CD4-positive, alpha-beta T cell (primary cell): ENCODE measurements around the gene SND1. TPM values are rescaled to one million over a fixed set of nuclear protein-coding genes. Genes with fewer than 3 reads are reported as not detected.

Experiments
- ATAC-seq: fragments of 200-7000 bp; cut with Tn5 transposase; one replicate; pipeline ENCODE4 v1.10.0; 2022; ENCODE audit warnings: mild to moderate bottlenecking; ENCODE audit not compliant: poor library complexity
- CTCF ChIA-PET: fragments of 350-600 bp; sonication (Branson Sonifier 250); formaldehyde crosslinking; loops from one replicate; lab custom pipeline; 2021; ENCODE audit warnings: antibody characterized with exemption, inconsistent platforms; lab: Charles Lee
- POLR2A ChIA-PET: fragments of 350-600 bp; sonication (Branson Sonifier 250); formaldehyde crosslinking; loops from one replicate; lab custom pipeline; 2021; ENCODE audit warnings: antibody characterized with exemption, inconsistent platforms; lab: Charles Lee
- DNase-seq, 14 experiments: peaks; one replicate each; pipeline ENCODE4 v3.0.0-alpha.2; 2013 to 2020; ENCODE audit warnings: mixed read lengths in 2 of 14
- H3K27ac ChIP-seq, 2 donors: one replicate each; pipeline versions ENCODE4 v1.5.1 to v1.7.0; 2013; ENCODE audit warnings: low read length in 2 of 2, low read depth in 1 of 2, mild to moderate bottlenecking in 1 of 2
- H3K27me3 ChIP-seq, 2 experiments: 1 replicate in 1 of 2; 2 replicates in 1 of 2; pipeline versions ENCODE4 v1.6.1 to v1.7.0; 2013; ENCODE audit warnings: low read length in 2 of 2, control low read depth in 1 of 2, mild to moderate bottlenecking in 1 of 2, moderate library complexity in 1 of 2; ENCODE audit not compliant: insufficient read depth in 2 of 2, control insufficient read depth in 1 of 2
- H3K36me3 ChIP-seq: one replicate; pipeline ENCODE4 v1.6.1; 2013; ENCODE audit warnings: low read length, control low read depth; ENCODE audit not compliant: insufficient read depth
- H3K4me1 ChIP-seq: one replicate; pipeline ENCODE4 v1.6.1; 2013; ENCODE audit warnings: low read length, control low read depth; ENCODE audit not compliant: insufficient read depth
- H3K4me3 ChIP-seq: one replicate; pipeline ENCODE4 v1.5.1; 2013; ENCODE audit warnings: mild to moderate bottlenecking, low read length, moderate library complexity
- H3K9me3 ChIP-seq, 2 experiments: 1 replicate in 1 of 2; 2 replicates in 1 of 2; pipeline versions ENCODE4 v1.6.1 to v1.7.0; 2013; ENCODE audit warnings: low read length in 2 of 2, mild to moderate bottlenecking in 2 of 2, control low read depth in 1 of 2, moderate library complexity in 1 of 2; ENCODE audit not compliant: control insufficient read depth in 1 of 2, insufficient read depth in 1 of 2
- H3K27ac Mint-ChIP-seq: one replicate; pipeline ENCODE4 v1.8.0; 2020; ENCODE audit warnings: mixed read lengths
- H3K27me3 Mint-ChIP-seq: one replicate; pipeline ENCODE4 v1.8.0; 2021; ENCODE audit warnings: mixed read lengths
- H3K36me3 Mint-ChIP-seq: one replicate; pipeline ENCODE4 v1.8.0; 2021; ENCODE audit warnings: low read depth, mixed read lengths
- H3K4me1 Mint-ChIP-seq: one replicate; pipeline ENCODE4 v1.8.0; 2021; ENCODE audit warnings: low read depth, mixed read lengths
- H3K4me3 Mint-ChIP-seq: one replicate; pipeline ENCODE4 v1.8.0; 2020; ENCODE audit warnings: mild to moderate bottlenecking, mixed read lengths
- H3K9me3 Mint-ChIP-seq: one replicate; pipeline ENCODE4 v1.8.0; 2020; ENCODE audit warnings: mixed read lengths
- CTCF ChIP-seq: fragments of 200-600 bp; IDR thresholded peaks from one replicate; pipeline ENCODE4 v1.8.0; 2022; ENCODE audit warnings: antibody characterized with exemption, mild to moderate bottlenecking
- intact Hi-C, 2 experiments: fragments of 100-400 bp; cut with DNase I in 1 of 2; cut with micrococcal nuclease in 1 of 2; formaldehyde crosslinking; loops; one replicate each; pipeline versions ENCODE4 v1.15.1 to v1.9.0; 2023 to 2025; cut with DNase I, micrococcal nuclease
- microRNA-seq: library from miRNA; unstranded; fragments of <30 nt; microRNA quantifications from one replicate; pipeline ENCODE4 v1.2.0, GENCODE V29; 2021; ENCODE audit warnings: borderline microRNAs expressed, borderline replicate concordance
- total RNA-seq, 174 experiments: library from RNA in 2 of 174; stranded (reverse) in 2 of 174; gene quantifications; one replicate each; pipeline ENCODE4 v1.2.3 and lab custom pipeline; 2021 to 2026

The SND1 gene
- total RNA-seq, 2 experiments from 2014 or later, result 104 to 113 TPM

- ChIA-PET CTCF (interaction anchor here (0.6 kb wide), 1 partner anchor 115 kb away, joined by 3 read pairs; no protein-coding TSS in a partner anchor), POLR2A (no interaction called here)
- peaks cover 18% of the 10 kb centered on the region for H3K4me1 Mint-ChIP-seq
- Histone ChIP-seq H3K4me3 (no peak overlapping the region), H3K27me3 (peaks cover 14 to 18% of the 10 kb centered on the region in 2 experiments), H3K27ac (no peak overlapping the region), H3K36me3 (no peaks in the 10 kb centered on the region), H3K9me3 (peaks cover 0 to 5% of the 10 kb centered on the region in 2 experiments), H3K4me1 (peaks cover 22% of the 10 kb centered on the region)
- DNase-seq, result peak in 2 of 14 experiments; percentile 38 to 63
- intact Hi-C loops, result loop anchor here (2.0 to 10.0 kb wide), 3 partner anchors 72 to 432 kb away; no protein-coding TSS in a partner anchor
- H3K36me3 Mint-ChIP-seq, result no peaks in the 10 kb centered on the region
- no peak overlapping the region for H3K27ac Mint-ChIP-seq
- no peaks in the 10 kb centered on the region for H3K9me3 Mint-ChIP-seq
- no peak for TF ChIP-seq CTCF
- H3K27me3 Mint-ChIP-seq, result peaks cover 32% of the 10 kb centered on the region
- peak overlapping the region; percentile 62 for H3K4me3 Mint-ChIP-seq
- no peak for ATAC-seq
Observed at GRCh38 chr7:128137181-128137580, 485.2 kb downstream of the SND1 start.

- Histone ChIP-seq H3K9me3 (peaks cover 0 to 11% of the 10 kb centered on the region in 2 experiments), H3K4me1 (peaks cover 21% of the 10 kb centered on the region), H3K27ac (no peak overlapping the region), H3K36me3 (no peaks in the 10 kb centered on the region), H3K4me3 (no peak overlapping the region), H3K27me3 (peaks cover 10 to 13% of the 10 kb centered on the region in 2 experiments)
- ChIA-PET POLR2A (no interaction called here), CTCF (no interaction called here)
- Mint-ChIP-seq H3K27me3 (peaks cover 17% of the 10 kb centered on the region), H3K4me1 (peaks cover 16% of the 10 kb centered on the region), H3K36me3 (no peaks in the 10 kb centered on the region), H3K27ac (no peak overlapping the region), H3K9me3 (peaks cover 4% of the 10 kb centered on the region), H3K4me3 (no peak overlapping the region)
- DNase-seq (no peak), ATAC-seq (no peak)
- TF ChIP-seq CTCF, result no peak
- intact Hi-C loops, result loop anchor here (5.0 to 10.0 kb wide), 2 partner anchors 432 to 435 kb away; no protein-coding TSS in a partner anchor
Observed at GRCh38 chr7:128139406-128139805, 487.4 kb downstream of the SND1 start.

GRCh38 chr7:128141683-128142195 lies 489.7 kb downstream of the SND1 start:
- no peak for TF ChIP-seq CTCF
- CTCF ChIA-PET, result no interaction called here

More at GRCh38 chr7:128141683-128142195, 489.7 kb downstream of the SND1 start:
- Histone ChIP-seq H3K4me1 (no peaks in the 10 kb centered on the region), H3K27ac (no peak overlapping the region), H3K36me3 (no peaks in the 10 kb centered on the region), H3K27me3 (no peaks in the 10 kb centered on the region), H3K9me3 (peaks cover 0 to 10% of the 10 kb centered on the region in 2 experiments), H3K4me3 (no peak overlapping the region)
- H3K27me3 Mint-ChIP-seq, result peaks cover 13% of the 10 kb centered on the region
- no peak for ATAC-seq
- DNase-seq, result no peak
- POLR2A ChIA-PET, result no interaction called here
- peaks cover 4% of the 10 kb centered on the region for H3K9me3 Mint-ChIP-seq
- no peaks in the 10 kb centered on the region for H3K4me1 Mint-ChIP-seq
- no peaks in the 10 kb centered on the region for H3K36me3 Mint-ChIP-seq
- no peak overlapping the region for H3K4me3 Mint-ChIP-seq
- intact Hi-C loops, result no loop called here
- no peak overlapping the region for H3K27ac Mint-ChIP-seq

Small RNA genes lying within 50 kb of the gene (microRNA-seq; reads per million reads assigned to microRNA genes)
- not detected for gene MIR593

Other genes starting within 250 kb of the SND1 start
- gene GCC1, start 66.6 kb upstream of the SND1 start, total RNA-seq, result 10 to 100 TPM; 29.8 to 30.6 TPM
- 10 to 100 TPM; 87.0 TPM for gene ARF5, start 63.8 kb upstream of the SND1 start, total RNA-seq
- 1 to 10 TPM; 5.6 to 6.3 TPM for gene FSCN3, start 58.5 kb upstream of the SND1 start, total RNA-seq
- gene PAX4, start 34.1 kb upstream of the SND1 start, total RNA-seq, result not detected